ENCODE results near the gene C14orf119. TPM values are rescaled to one million over a fixed set of nuclear protein-coding genes. Genes with fewer than 3 reads are reported as not detected.

C14orf119 gene, protein sequence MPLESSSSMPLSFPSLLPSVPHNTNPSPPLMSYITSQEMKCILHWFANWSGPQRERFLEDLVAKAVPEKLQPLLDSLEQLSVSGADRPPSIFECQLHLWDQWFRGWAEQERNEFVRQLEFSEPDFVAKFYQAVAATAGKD
- 32.6 and 57.0 TPM in 2 replicates for total RNA-seq

DNA sequence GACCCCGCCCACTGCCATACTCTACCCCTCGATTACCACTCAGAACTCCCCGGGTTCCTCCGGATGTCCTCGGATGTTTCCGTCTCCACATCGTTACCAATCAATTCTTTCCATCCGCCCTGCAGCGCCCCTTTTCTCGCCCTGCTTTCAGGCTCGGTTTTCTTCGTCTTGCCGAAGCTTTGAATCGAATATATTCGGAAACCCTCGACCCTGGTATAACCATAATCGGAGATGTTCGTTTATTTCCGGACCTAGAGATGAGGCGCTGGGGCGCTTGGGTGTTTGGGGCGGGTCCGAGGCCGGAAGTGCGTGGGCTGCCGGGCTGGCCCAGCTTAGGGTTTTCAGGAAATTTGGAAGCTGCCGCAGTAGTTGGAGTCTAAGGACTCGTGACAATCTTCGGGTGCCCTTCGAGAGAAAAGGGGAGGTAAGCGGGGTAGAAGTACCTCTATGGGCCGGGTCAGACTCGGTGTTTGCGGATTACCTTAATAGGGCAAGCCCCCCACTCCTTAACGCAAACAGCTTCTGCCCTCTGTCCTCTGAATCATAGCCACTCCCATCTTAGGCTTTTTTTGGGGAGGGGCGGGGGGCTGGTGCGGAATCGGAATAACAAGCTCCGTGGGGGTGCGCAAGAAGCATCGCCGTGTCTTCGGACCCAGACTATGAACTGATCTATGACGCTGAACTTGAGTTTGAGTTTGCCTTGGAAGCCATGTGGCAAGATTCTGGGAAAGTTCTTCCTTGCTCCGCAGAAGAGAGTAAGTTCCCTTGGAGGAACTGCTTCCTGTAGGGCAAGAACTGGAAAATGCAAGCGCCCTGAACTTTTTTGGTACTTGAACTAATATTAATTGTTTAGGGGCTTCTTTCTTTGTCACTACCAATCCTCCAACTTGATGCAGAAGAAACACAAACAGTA is at the start of gene C14orf119:
C14orf119 (plus strand) TSS at position 310 of the 913 bp plus-strand sequence. CDS start 2,154 bp downstream, outside the sequence.

DNA sequence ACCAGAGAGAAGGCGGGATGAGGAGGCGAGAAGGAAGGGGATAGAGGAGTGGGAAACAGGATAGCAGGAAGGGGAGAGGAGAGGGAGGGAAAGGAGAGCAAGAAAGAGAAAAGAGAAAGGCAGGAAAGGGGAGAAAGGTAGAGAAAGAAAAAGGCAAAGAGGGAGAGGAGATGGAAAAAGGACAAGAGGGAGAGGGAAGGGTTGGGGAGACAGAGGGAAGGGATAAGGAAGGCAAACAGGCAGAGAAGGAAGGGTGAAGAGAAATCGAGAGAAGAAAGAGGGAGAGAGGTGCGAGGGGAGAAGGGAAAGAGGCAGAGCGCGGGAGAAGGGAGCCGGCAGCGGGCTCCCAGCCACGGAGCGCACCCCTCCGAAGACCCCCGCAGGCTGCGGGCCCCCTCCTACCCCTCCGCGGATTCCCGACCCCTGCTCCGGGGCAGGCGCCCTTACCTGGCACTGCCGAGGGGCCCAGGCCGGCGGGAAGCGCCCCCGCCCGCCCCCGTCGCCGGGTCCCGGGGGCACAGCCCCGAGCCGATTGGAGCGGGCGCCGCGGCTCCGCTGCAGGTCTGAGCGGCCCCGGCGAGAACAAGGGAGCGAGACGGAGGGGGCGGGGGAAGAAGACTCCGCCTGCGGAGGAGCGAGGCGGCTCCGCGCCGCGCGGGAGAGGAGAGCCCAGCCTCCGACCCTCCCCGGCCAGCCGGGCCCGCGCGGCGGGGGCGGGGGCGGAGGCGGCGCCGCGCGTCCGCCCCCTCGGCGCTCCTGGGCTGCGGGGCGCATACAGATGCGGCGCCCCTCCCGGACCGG is 38.1 kb upstream of the C14orf119 start, which contains the start of gene CDH24:
CDH24 (minus strand) TSS at position 565 of the 801 bp plus-strand sequence. CDS start 1,787 bp downstream, outside the sequence.

DNA sequence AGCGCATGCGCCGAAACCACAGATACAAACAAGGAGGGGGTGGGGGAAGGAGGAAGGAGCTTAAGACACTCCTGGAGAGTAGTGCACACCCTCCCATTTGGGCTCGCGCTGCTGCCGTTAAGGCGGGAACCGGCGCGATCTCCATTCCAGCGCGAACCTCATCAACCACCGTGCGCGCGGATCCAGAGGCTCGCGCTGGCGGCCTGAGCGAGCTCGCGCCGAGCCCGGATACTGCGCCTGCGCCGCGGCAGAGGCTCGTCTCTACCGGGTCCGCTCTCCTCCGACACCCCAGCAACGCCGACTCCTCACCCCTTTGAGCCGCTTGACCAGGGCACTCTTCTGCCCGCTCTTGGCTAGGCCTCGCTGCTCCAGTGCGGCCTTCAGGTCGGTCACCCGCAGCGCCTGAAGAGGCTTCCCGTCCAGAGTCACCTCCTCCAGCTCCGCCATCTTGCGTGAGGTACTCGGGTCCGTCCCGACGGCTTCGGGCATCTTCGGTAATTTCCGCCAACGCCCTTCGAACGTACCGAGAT is 574 bp upstream of the C14orf119 start, which contains the start of gene ACIN1:
ACIN1 (minus strand) TSS at position 471 of the 530 bp plus-strand sequence; CDS start at position 447, 24 bp downstream.

DNA sequence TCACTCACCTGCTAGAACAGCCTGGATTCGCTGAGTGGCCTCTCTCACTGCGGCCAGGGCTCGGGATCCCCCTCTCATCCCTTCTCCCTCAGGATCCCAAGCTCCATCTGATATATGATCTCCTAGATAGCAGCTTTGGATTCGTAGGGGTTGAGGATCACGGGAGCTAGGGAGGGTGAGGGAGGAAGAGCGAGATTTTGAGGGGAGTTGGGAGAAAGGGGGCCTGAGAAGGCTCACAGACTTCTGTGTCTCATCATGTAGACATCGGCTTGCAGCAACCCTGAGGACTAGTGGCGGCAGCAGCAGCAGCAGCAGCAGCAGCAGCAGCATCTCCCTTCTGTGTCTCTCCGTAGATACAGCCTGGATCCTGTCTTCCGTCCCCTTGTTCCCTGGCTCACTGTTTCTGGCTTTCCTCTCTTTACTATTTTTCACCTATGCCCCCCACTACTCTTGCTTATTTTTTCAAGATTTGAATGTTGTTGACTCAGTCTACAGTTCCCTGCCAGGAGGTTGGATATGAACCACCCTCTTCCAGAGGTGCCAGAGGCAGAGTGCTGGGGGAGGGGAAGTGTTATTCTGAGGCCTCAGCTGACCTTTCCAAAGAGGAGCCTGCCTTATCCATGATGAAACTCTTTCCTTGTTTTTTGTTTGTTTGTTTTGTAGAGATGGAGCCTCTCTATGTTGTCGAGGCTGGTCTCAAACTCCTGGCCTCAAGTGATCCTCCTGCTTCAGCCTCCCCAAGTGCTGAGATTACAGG is 9.5 kb downstream of the C14orf119 start, which contains the start of gene CIROP:
CIROP (minus strand) TSS at position 399 of the 757 bp plus-strand sequence; CDS start at position 330, 69 bp downstream.

DNA sequence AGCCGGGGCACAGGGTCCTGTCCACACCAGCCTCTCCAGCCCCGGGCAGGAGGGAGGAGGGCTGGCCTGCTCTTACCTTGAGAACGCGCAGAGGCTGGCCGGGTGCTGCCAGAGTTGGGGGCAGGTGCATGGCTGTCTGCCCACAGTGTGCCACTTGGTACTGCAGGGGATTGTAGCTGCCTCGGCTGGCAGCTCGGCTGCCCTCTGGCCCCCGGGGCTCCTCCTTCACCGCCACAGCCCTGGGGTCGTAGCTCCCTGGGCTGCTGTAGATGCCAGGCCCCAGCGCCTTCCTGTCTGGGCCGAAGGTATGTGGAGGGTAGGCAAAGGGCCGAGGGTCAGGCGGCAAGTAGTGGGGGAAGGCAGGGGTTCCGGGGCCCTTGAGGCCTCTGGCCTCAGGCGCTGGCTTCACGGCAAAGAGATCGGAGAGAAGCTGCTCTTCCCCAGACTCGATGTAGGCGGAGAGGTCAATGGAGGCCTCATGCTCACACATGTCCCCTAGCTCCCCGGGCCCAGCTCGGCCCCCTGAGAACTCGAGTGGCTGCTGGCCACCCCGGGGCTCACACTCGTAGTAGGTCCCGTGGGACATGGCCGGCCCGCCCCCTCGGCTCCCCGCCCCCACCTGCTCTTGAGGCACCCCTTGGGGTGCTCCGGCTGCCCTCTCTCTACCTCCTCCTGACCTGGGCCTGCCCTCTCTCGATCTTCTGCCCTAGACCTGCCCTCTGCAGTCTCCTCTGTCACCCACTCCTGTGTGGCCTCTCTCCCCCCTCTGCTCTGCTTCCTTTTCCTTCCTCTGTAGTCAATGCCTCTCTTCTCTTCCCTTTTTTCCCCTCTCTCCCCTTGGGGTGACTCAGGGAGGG is 23.4 kb downstream of the C14orf119 start, which contains the start of gene CEBPE:
CEBPE (minus strand) TSS at position 750 of the 857 bp plus-strand sequence; CDS start at position 586, 164 bp downstream.

Other genes starting within 250 kb of the C14orf119 start
- 108 and 118 TPM in 2 replicates for gene LRP10, start 223.8 kb upstream of the C14orf119 start, total RNA-seq
- gene REM2, start 212.3 kb upstream of the C14orf119 start, total RNA-seq, result 0.27 TPM in 1 of 2 replicates, not detected in the other
- 56.8 and 79.5 TPM in 2 replicates for gene RBM23, start 176.4 kb upstream of the C14orf119 start, total RNA-seq
- gene PRMT5, start 166.1 kb upstream of the C14orf119 start, total RNA-seq, result 71.5 and 73.8 TPM in 2 replicates
- 61.1 and 74.4 TPM in 2 replicates for gene HAUS4, start 138.4 kb upstream of the C14orf119 start, total RNA-seq
- 44.1 and 45.2 TPM in 2 replicates for gene AJUBA, start 113.0 kb upstream of the C14orf119 start, total RNA-seq
- gene C14orf93, start 85.4 kb upstream of the C14orf119 start, total RNA-seq, result 5.8 and 8.2 TPM in 2 replicates
- 359 and 397 TPM in 2 replicates for gene PSMB5, start 60.6 kb upstream of the C14orf119 start, total RNA-seq
- not detected in 2 replicates for gene PSMB11, start 53.3 kb upstream of the C14orf119 start, total RNA-seq
- gene CDH24, start 38.0 kb upstream of the C14orf119 start, total RNA-seq, result 11.5 and 16.7 TPM in 2 replicates
- 65.8 and 66.5 TPM in 2 replicates for gene ACIN1, start 369 bp upstream of the C14orf119 start, total RNA-seq
- not detected in 2 replicates for gene CIROP, start 9.5 kb downstream of the C14orf119 start, total RNA-seq
- not detected in 2 replicates for gene CEBPE, start 23.8 kb downstream of the C14orf119 start, total RNA-seq
- gene SLC7A8, start 88.2 kb downstream of the C14orf119 start, total RNA-seq, result not detected in 2 replicates
- gene RNF212B, start 142.4 kb downstream of the C14orf119 start, total RNA-seq, result not detected in 2 replicates
- 5.9 and 6.7 TPM in 2 replicates for gene HOMEZ, start 190.6 kb downstream of the C14orf119 start, total RNA-seq
- 1.00 and 2.1 TPM in 2 replicates for gene PPP1R3E, start 207.4 kb downstream of the C14orf119 start, total RNA-seq
- 7.7 and 11.4 TPM in 2 replicates for gene BCL2L2, start 211.3 kb downstream of the C14orf119 start, total RNA-seq
- 61.6 and 76.0 TPM in 2 replicates for gene PABPN1, start 226.0 kb downstream of the C14orf119 start, total RNA-seq

Data from mammary microvascular endothelial cell (primary cell).